Measurements from ENCODE around the gene ABCA13. TPM values are rescaled to one million over a fixed set of nuclear protein-coding genes. Genes with fewer than 3 reads are reported as not detected.

Gene ABCA13
- total RNA-seq, 1 experiment from 2014 or later = 2.1 TPM

- H4K20me1 ChIP-seq (ENCODE audit: low read length) = no peaks in the 10 kb centered on the region
- H3K27ac ChIP-seq (ENCODE audit: low read length) = no peak overlapping the region
- no peak overlapping the region for H3K4me2 ChIP-seq (ENCODE audit: low read length)
- ChIA-PET CTCF (no interaction called here), POLR2A (ENCODE audit: unreplicated experiment) (no interaction called here)
- H3K9ac ChIP-seq (ENCODE audit: low read length) = no peak overlapping the region
- no peaks in the 10 kb centered on the region for H3K9me2 ChIP-seq (replicated peaks; ENCODE audit: low read length)
- H3K4me1 ChIP-seq (ENCODE audit: insufficient read depth, low read length) = peaks cover 25% of the 10 kb centered on the region
- intact Hi-C loops (cut with micrococcal nuclease) = no loop called here
- no TSS peak for BruUV-seq (replicated peaks)
- no peak overlapping the region for H3K4me3 ChIP-seq (ENCODE audit: low read length)
- H2AFZ ChIP-seq (ENCODE audit: low read length) = no peak overlapping the region
- no peaks in the 10 kb centered on the region for H3K9me3 ChIP-seq (ENCODE audit: low read length)
- no peaks in the 10 kb centered on the region for H3K36me3 ChIP-seq (ENCODE audit: low read depth, low read length)
- no peaks in the 10 kb centered on the region for H3F3A ChIP-seq (ENCODE audit: low read length, unreplicated experiment)
- no peak for ATAC-seq
- TF ChIP-seq EZH2 (IDR thresholded peaks at IDR 0.05; ENCODE audit: low read length, unreplicated experiment) (no peak), CTCF (conservative IDR thresholded peaks at IDR 0.05; ENCODE audit: low read depth, low read length) (no peak), EZH2phosphoT487 (IDR thresholded peaks at IDR 0.05; ENCODE audit: borderline replicate concordance, low read length) (no peak)
- no peak for DNase-seq
- no peaks in the 10 kb centered on the region for H3K79me2 ChIP-seq (ENCODE audit: low read length)
- no peaks in the 10 kb centered on the region for H3K27me3 ChIP-seq (ENCODE audit: low read length)
These were observed 138.5 kb downstream of the ABCA13 start for GRCh38 chr7:48309720-48310119.

DNA sequence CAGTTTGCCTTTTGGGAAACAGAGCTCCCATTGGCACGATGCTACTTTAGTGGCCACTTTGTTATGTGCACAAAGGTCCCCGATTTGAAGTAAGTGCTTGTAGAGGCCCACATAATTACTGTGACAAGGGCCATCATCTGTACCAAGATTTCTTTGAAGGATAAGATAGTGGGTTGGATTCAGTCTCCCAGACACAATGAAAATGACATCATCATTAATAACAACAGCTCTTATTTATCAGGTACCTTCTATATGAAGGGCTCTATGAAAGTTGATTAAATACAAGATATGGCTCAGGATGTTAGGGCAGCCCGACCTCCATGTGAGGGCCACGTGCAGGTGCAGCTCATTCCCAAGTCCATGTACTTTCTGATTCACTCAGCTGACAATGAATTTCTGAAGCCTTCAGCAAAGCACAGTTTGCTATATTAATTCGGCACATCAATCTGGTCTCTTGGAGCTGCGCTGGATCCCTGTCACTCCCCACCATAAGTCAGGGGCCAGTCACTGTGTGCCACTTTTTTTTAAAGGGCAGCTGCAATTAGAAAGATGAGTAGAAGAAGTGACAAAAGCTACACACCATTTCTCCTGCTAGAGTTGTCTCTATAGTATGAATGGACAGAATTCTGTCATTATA lies 140.3 kb downstream of the ABCA13 start:
- TF ChIP-seq EZH2phosphoT487 (IDR thresholded peaks at IDR 0.05; ENCODE audit: borderline replicate concordance, low read length) (no peak), EZH2 (IDR thresholded peaks at IDR 0.05; ENCODE audit: low read length, unreplicated experiment) (no peak), CTCF (conservative IDR thresholded peaks at IDR 0.05; ENCODE audit: low read depth, low read length) (no peak)
- ATAC-seq (no peak), DNase-seq (no peak)
- H3K4me2 ChIP-seq (ENCODE audit: low read length) = no peak overlapping the region
- no TSS peak for BruUV-seq (replicated peaks)
- POLR2A ChIA-PET (ENCODE audit: unreplicated experiment) = no interaction called here
- H3K9ac ChIP-seq (ENCODE audit: low read length) = no peak overlapping the region
- no peaks in the 10 kb centered on the region for H3K36me3 ChIP-seq (ENCODE audit: low read depth, low read length)
- no peaks in the 10 kb centered on the region for H4K20me1 ChIP-seq (ENCODE audit: low read length)
- H3K4me3 ChIP-seq (ENCODE audit: low read length) = no peak overlapping the region
- no peaks in the 10 kb centered on the region for H3K79me2 ChIP-seq (ENCODE audit: low read length)
- peaks cover 14% of the 10 kb centered on the region for H3K4me1 ChIP-seq (ENCODE audit: insufficient read depth, low read length)
- H2AFZ ChIP-seq (ENCODE audit: low read length) = no peak overlapping the region
- no peaks in the 10 kb centered on the region for H3K27me3 ChIP-seq (ENCODE audit: low read length)
- H3F3A ChIP-seq (ENCODE audit: low read length, unreplicated experiment) = no peaks in the 10 kb centered on the region
- CTCF ChIA-PET = no interaction called here
- H3K9me3 ChIP-seq (ENCODE audit: low read length) = no peaks in the 10 kb centered on the region
- no peak overlapping the region for H3K27ac ChIP-seq (ENCODE audit: low read length)
- H3K9me2 ChIP-seq (replicated peaks; ENCODE audit: low read length) = no peaks in the 10 kb centered on the region
- intact Hi-C loops (cut with micrococcal nuclease) = no loop called here

- Histone ChIP-seq H3K4me3 (ENCODE audit: low read length) (no peak overlapping the region), H3F3A (ENCODE audit: low read length, unreplicated experiment) (no peaks in the 10 kb centered on the region), H3K79me2 (ENCODE audit: low read length) (no peaks in the 10 kb centered on the region), H3K4me1 (ENCODE audit: insufficient read depth, low read length) (peaks cover 8% of the 10 kb centered on the region), H3K27ac (ENCODE audit: low read length) (no peak overlapping the region), H4K20me1 (ENCODE audit: low read length) (no peaks in the 10 kb centered on the region), H2AFZ (ENCODE audit: low read length) (no peak overlapping the region), H3K9me3 (ENCODE audit: low read length) (no peaks in the 10 kb centered on the region), H3K36me3 (ENCODE audit: low read depth, low read length) (no peaks in the 10 kb centered on the region), H3K4me2 (ENCODE audit: low read length) (no peak overlapping the region), H3K27me3 (ENCODE audit: low read length) (no peaks in the 10 kb centered on the region), H3K9me2 (replicated peaks; ENCODE audit: low read length) (no peaks in the 10 kb centered on the region), H3K9ac (ENCODE audit: low read length) (no peak overlapping the region)
- no peak for TF ChIP-seq EZH2 (IDR thresholded peaks at IDR 0.05; ENCODE audit: low read length, unreplicated experiment)
- TF ChIP-seq CTCF (conservative IDR thresholded peaks at IDR 0.05; ENCODE audit: low read depth, low read length) = no peak
- no peak for TF ChIP-seq EZH2phosphoT487 (IDR thresholded peaks at IDR 0.05; ENCODE audit: borderline replicate concordance, low read length)
- POLR2A ChIA-PET (ENCODE audit: unreplicated experiment) = no interaction called here
- ATAC-seq (no peak), DNase-seq (no peak)
- CTCF ChIA-PET = no interaction called here
- BruUV-seq (replicated peaks) = no TSS peak
- intact Hi-C loops (cut with micrococcal nuclease) = no loop called here
These were observed 140.9 kb downstream of the ABCA13 start for GRCh38 chr7:48312151-48312550.

Measured in PC-3 (cell line).